ENCODE data around the gene TMEM167B. TPM values are rescaled to one million over a fixed set of nuclear protein-coding genes. Genes with fewer than 3 reads are reported as not detected.
"Not testable (repeated sequence)": the region's sequence is repeated elsewhere in the genome, so short reads cannot be mapped to it uniquely, and the experiment has no call there.

Gene TMEM167B
- total RNA-seq, 1 donor from 2014 or later = 20.1 TPM

GRCh38 chr1:109047339-109047738 is 43.2 kb upstream of the TMEM167B start:
- Histone ChIP-seq H3K4me3 (ENCODE audit: low read depth, low read length) (no peak overlapping the region), H3K36me3 (ENCODE audit: control insufficient read depth, insufficient read depth, low read length) (no peaks in the 10 kb centered on the region), H3K27me3 (ENCODE audit: control insufficient read depth, insufficient read depth, low read length) (no peaks in the 10 kb centered on the region)
- no peak for DNase-seq (ENCODE audit: low read depth)
- no peak for TF ChIP-seq CTCF (IDR thresholded peaks at IDR 0.05; ENCODE audit: insufficient read depth, low read length, poor library complexity, severe bottlenecking)

GRCh38 chr1:109048335-109048734 is 42.2 kb upstream of the TMEM167B start:
- Histone ChIP-seq H3K4me3 (ENCODE audit: low read depth, low read length) (no peak overlapping the region), H3K36me3 (ENCODE audit: control insufficient read depth, insufficient read depth, low read length) (no peaks in the 10 kb centered on the region), H3K27me3 (ENCODE audit: control insufficient read depth, insufficient read depth, low read length) (no peaks in the 10 kb centered on the region)
- no peak for TF ChIP-seq CTCF (IDR thresholded peaks at IDR 0.05; ENCODE audit: insufficient read depth, low read length, poor library complexity, severe bottlenecking)
- DNase-seq (ENCODE audit: low read depth) = no peak

GRCh38 chr1:109050228-109050995 is 40.2 kb upstream of the TMEM167B start:
- Histone ChIP-seq H3K4me3 (ENCODE audit: low read depth, low read length) (no peak overlapping the region), H3K36me3 (ENCODE audit: control insufficient read depth, insufficient read depth, low read length) (no peaks in the 10 kb centered on the region), H3K27me3 (ENCODE audit: control insufficient read depth, insufficient read depth, low read length) (no peaks in the 10 kb centered on the region)
- TF ChIP-seq CTCF (IDR thresholded peaks at IDR 0.05; ENCODE audit: insufficient read depth, low read length, poor library complexity, severe bottlenecking) = no peak
- DNase-seq (ENCODE audit: low read depth) = no peak

GRCh38 chr1:109052145-109052544 is 38.4 kb upstream of the TMEM167B start:
- not testable (repeated sequence) for DNase-seq (ENCODE audit: low read depth); H3K36me3 ChIP-seq (ENCODE audit: control insufficient read depth, insufficient read depth, low read length)

GRCh38 chr1:109056064-109056463 is 34.5 kb upstream of the TMEM167B start:
- DNase-seq (ENCODE audit: low read depth) = no peak
- no peak for TF ChIP-seq CTCF (IDR thresholded peaks at IDR 0.05; ENCODE audit: insufficient read depth, low read length, poor library complexity, severe bottlenecking)
- no peak overlapping the region for H3K4me3 ChIP-seq (ENCODE audit: low read depth, low read length)
- H3K27me3 ChIP-seq (ENCODE audit: control insufficient read depth, insufficient read depth, low read length) = no peaks in the 10 kb centered on the region
- H3K36me3 ChIP-seq (ENCODE audit: control insufficient read depth, insufficient read depth, low read length) = no peaks in the 10 kb centered on the region

More at GRCh38 chr1:109052145-109052544, 38.4 kb upstream of the TMEM167B start:
- not testable (repeated sequence) for H3K27me3 ChIP-seq (ENCODE audit: control insufficient read depth, insufficient read depth, low read length); H3K4me3 ChIP-seq (ENCODE audit: low read depth, low read length)

- no peak for DNase-seq (ENCODE audit: low read depth)
- TF ChIP-seq CTCF (IDR thresholded peaks at IDR 0.05; ENCODE audit: insufficient read depth, low read length, poor library complexity, severe bottlenecking) = no peak
- Histone ChIP-seq H3K4me3 (ENCODE audit: low read depth, low read length) (no peak overlapping the region), H3K36me3 (ENCODE audit: control insufficient read depth, insufficient read depth, low read length) (no peaks in the 10 kb centered on the region), H3K27me3 (ENCODE audit: control insufficient read depth, insufficient read depth, low read length) (no peaks in the 10 kb centered on the region)
Measured at GRCh38 chr1:109059026-109059425, 31.5 kb upstream of the TMEM167B start.
